ENCODE data around the gene GALNT18. TPM values are rescaled to one million over a fixed set of nuclear protein-coding genes. Genes with fewer than 3 reads are reported as not detected.

The GALNT18 gene
- total and polyA plus RNA-seq, 2 of the 4 experiments (the other 2 are of a cell fraction): 9.5 to 11.3 TPM

DNA sequence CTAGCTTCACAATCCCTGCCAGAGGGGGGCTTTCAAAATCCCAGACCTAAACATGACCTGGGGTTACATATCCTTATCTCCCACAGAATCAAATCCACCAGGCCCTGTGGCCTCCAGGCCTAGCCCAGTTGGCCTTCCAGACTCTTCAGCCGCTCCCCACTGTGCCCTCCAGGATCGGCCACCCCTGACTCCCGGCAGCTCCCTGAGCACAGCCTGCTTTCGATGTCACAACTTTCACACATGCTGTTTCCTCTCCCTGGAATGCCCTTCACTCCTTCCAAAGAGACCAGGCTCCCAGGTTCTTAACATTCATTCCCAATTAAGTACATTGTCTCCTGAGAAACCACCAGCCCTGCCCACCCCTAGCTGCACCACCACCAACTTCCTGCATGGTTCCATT is 331.5 kb downstream of the GALNT18 start:
- in situ Hi-C loops (cut with MboI; ENCODE audit: low sequenced_read_pairs): no loop called here
- BruUV-seq (replicated peaks): no TSS peak

More for the DNA sequence above, 331.5 kb downstream of the GALNT18 start:
- TF ChIP-seq CHD1 (IDR thresholded peaks at IDR 0.05; ENCODE audit: low read depth, low read length) (no peak), MXI1 (IDR thresholded peaks at IDR 0.05; ENCODE audit: borderline replicate concordance, low read depth, low read length) (no peak), POLR2A (IDR thresholded peaks at IDR 0.05; ENCODE audit: low read depth, low read length) (no peak), RAD21 (IDR thresholded peaks at IDR 0.05; ENCODE audit: low read length) (no peak), RFX5 (IDR thresholded peaks at IDR 0.05; ENCODE audit: low read depth, low read length) (no peak), MAZ (IDR thresholded peaks at IDR 0.05; ENCODE audit: borderline replicate concordance, low read depth, low read length) (no peak), NFE2L2 (IDR thresholded peaks at IDR 0.05; ENCODE audit: low read depth, low read length) (no peak), CEBPB (IDR thresholded peaks at IDR 0.05; ENCODE audit: low read depth, low read length) (no peak), FOS (IDR thresholded peaks at IDR 0.05; ENCODE audit: low read depth, low read length) (no peak), MAFK (IDR thresholded peaks at IDR 0.05; ENCODE audit: low read depth, low read length) (no peak), RCOR1 (IDR thresholded peaks at IDR 0.05; ENCODE audit: insufficient replicate concordance, low read length) (no peak), BHLHE40 (IDR thresholded peaks at IDR 0.05; ENCODE audit: low read depth, low read length) (no peak), SMC3 (IDR thresholded peaks at IDR 0.05; ENCODE audit: low read depth, low read length) (no peak)
- TF ChIP-seq, protein P1, sequence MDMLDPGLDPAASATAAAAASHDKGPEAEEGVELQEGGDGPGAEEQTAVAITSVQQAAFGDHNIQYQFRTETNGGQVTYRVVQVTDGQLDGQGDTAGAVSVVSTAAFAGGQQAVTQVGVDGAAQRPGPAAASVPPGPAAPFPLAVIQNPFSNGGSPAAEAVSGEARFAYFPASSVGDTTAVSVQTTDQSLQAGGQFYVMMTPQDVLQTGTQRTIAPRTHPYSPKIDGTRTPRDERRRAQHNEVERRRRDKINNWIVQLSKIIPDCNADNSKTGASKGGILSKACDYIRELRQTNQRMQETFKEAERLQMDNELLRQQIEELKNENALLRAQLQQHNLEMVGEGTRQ (IDR thresholded peaks at IDR 0.05; ENCODE audit: low read depth, low read length): no peak
- TF ChIP-seq, protein P2, sequence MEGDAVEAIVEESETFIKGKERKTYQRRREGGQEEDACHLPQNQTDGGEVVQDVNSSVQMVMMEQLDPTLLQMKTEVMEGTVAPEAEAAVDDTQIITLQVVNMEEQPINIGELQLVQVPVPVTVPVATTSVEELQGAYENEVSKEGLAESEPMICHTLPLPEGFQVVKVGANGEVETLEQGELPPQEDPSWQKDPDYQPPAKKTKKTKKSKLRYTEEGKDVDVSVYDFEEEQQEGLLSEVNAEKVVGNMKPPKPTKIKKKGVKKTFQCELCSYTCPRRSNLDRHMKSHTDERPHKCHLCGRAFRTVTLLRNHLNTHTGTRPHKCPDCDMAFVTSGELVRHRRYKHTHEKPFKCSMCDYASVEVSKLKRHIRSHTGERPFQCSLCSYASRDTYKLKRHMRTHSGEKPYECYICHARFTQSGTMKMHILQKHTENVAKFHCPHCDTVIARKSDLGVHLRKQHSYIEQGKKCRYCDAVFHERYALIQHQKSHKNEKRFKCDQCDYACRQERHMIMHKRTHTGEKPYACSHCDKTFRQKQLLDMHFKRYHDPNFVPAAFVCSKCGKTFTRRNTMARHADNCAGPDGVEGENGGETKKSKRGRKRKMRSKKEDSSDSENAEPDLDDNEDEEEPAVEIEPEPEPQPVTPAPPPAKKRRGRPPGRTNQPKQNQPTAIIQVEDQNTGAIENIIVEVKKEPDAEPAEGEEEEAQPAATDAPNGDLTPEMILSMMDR (conservative IDR thresholded peaks at IDR 0.05; ENCODE audit: low read depth, low read length): no peak
- TF ChIP-seq, protein P3, sequence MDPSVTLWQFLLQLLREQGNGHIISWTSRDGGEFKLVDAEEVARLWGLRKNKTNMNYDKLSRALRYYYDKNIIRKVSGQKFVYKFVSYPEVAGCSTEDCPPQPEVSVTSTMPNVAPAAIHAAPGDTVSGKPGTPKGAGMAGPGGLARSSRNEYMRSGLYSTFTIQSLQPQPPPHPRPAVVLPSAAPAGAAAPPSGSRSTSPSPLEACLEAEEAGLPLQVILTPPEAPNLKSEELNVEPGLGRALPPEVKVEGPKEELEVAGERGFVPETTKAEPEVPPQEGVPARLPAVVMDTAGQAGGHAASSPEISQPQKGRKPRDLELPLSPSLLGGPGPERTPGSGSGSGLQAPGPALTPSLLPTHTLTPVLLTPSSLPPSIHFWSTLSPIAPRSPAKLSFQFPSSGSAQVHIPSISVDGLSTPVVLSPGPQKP (IDR thresholded peaks at IDR 0.05; ENCODE audit: borderline replicate concordance, low read depth, low read length): no peak
- Histone ChIP-seq H3K23ac (ENCODE audit: low read depth, low read length) (no peak overlapping the region), H3K27ac (ENCODE audit: insufficient read depth, low read length) (no peak overlapping the region), H2AFZ (replicated peaks; ENCODE audit: low read length, poor library complexity) (no peak overlapping the region), H3K27me3 (ENCODE audit: control insufficient read depth, insufficient read depth, low read length) (peaks cover 21% of the 10 kb centered on the region), H3K36me3 (ENCODE audit: control insufficient read depth, insufficient read depth, low read length) (no peaks in the 10 kb centered on the region), H3K9ac (ENCODE audit: low read depth, low read length) (no peak overlapping the region), H4K5ac (ENCODE audit: low read depth, low read length) (no peak overlapping the region), H3K4me1 (ENCODE audit: control insufficient read depth, insufficient read depth, low read length) (no peaks in the 10 kb centered on the region), H2AK9ac (replicated peaks; ENCODE audit: low read depth, low read length, poor library complexity) (no peak overlapping the region), H2BK120ac (ENCODE audit: low read depth, low read length) (no peak overlapping the region), H3K79me1 (ENCODE audit: low read depth in 1 of 2, low read length in 2 of 2) (no peaks in the 10 kb centered on the region), H4K8ac (ENCODE audit: low read depth in 2 of 2, low read length in 2 of 2) (no peak overlapping the region), H2BK5ac (ENCODE audit: low read depth, low read length, poor library complexity, severe bottlenecking) (no peak overlapping the region), H3K18ac (ENCODE audit: low read depth, low read length) (no peak overlapping the region), H4K91ac (ENCODE audit: insufficient read depth, low read depth, low read length) (no peak overlapping the region), H3K4me2 (ENCODE audit: low read depth, low read length) (no peak overlapping the region), H2AK5ac (ENCODE audit: low read depth, low read length) (no peak overlapping the region), H3K9me1 (ENCODE audit: insufficient read depth, low read length) (no peaks in the 10 kb centered on the region), H3K4me3 (ENCODE audit: insufficient read depth, low read depth, low read length) (no peak overlapping the region), H2BK15ac (ENCODE audit: low read depth, low read length) (no peak overlapping the region), H4K20me1 (ENCODE audit: insufficient read depth, low read length) (no peaks in the 10 kb centered on the region), H2BK20ac (ENCODE audit: low read depth, low read length) (no peak overlapping the region), H3K14ac (replicated peaks; ENCODE audit: low read depth, low read length) (no peak overlapping the region), H3K56ac (ENCODE audit: extremely low read depth, insufficient read depth, low read length) (no peak overlapping the region), H3K4ac (ENCODE audit: low read depth, low read length) (no peak overlapping the region), H3K9me3 (ENCODE audit: control insufficient read depth, insufficient read depth, low read length) (no peaks in the 10 kb centered on the region)
- DNase-seq (no peak), ATAC-seq (ENCODE audit: low read depth) (no peak)
- POLR2A ChIA-PET (ENCODE audit: unreplicated experiment): no interaction called here
- dilution Hi-C loops (cut with HindIII; ENCODE audit: low sequenced_read_pairs, unreplicated experiment) (no loop called here), intact Hi-C loops (cut with micrococcal nuclease) (no loop called here)
- CTCF ChIA-PET: no interaction called here
- 83% methylated on average over 1 of the region's 4 CpGs; no CpG with 5 or more reads in 1 of the 2 experiments for WGBS, 2 experiments (ENCODE audit: extremely low coverage in 2 of 2, insufficient read length in 1 of 2)

Data from IMR-90 (cell line).